SHP77 treated with DMSO at 0.1 percent for 48 hours (cell line): ENCODE data around the gene CFAP53.

Experiments used
- DNase-seq: peaks from one replicate; lab custom pipeline; 2025; lab: John Stamatoyannopoulos, UW

Gene CFAP53

GRCh38 chr18:50193796-50194630 is 72.3 kb downstream of the CFAP53 start:
- DNase-seq, result no peak

DNA sequence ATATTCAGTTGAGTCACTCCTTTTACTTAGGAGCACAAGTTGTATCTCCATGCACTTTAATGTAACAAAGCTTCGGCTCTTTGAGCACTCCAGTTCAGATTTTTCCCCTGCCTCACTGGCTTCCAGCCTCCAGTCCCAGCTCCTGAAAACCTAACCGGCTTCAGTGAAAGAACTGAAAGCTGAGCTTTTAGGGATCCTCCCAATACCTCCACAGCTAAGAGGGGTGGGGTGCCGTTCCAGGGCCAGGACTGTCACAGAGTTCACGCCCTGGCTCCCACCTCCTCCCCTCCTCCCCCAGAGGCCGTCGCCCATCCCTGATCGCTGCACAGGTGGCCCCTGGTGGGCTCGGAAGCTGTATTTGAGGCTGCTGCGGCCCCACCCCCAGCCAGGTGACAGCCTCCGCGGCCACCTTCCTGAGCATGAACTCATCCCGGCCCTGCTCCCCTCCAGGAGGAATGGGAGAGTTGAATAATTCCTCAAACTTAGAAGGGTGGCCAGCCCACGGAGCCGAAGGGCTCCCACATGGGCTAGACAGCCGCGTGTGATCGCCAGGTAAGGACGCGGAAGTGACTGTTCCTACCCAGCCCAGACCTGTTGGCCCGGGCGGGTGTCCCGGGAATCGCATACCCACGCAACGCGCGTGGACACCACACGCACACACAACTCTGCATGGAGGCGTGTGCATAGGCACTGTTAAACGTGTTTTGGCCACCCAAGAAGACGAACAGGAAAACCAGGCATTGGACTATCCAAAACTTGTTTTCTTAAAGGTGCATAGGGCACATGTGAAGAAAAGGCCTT is 73.1 kb downstream of the CFAP53 start:
- DNase-seq, result no peak

GRCh38 chr18:50190926-50191325 is 75.4 kb downstream of the CFAP53 start:
- DNase-seq, result no peak

DNA sequence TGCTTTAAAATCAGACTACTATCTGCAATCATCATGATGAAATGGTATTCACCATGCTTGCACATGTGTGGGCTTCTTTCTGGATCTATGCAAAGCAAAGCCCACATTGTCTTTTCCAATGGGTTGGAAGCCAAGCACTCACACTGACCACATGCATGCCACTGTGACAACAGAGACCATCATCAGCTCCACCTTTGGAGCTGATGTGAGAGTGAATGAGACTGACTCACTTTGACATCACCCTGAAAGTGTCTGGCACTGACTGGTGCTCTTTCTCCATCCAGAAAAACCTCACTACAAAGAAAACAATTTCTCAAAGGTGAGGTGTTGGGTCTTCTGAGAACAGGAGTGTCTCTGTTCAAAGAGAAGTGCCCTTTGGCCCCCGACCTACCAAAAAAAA is 76.1 kb downstream of the CFAP53 start:
- DNase-seq, result no peak

GRCh38 chr18:50189160-50189559 is 77.1 kb downstream of the CFAP53 start:
- DNase-seq, result no peak

GRCh38 chr18:50188652-50189051 is 77.6 kb downstream of the CFAP53 start:
- no peak for DNase-seq

- DNase-seq, result no peak
Measured at GRCh38 chr18:50187659-50188058, 78.6 kb downstream of the CFAP53 start.

GRCh38 chr18:50186385-50186784 is 79.9 kb downstream of the CFAP53 start:
- DNase-seq, result no peak

DNA sequence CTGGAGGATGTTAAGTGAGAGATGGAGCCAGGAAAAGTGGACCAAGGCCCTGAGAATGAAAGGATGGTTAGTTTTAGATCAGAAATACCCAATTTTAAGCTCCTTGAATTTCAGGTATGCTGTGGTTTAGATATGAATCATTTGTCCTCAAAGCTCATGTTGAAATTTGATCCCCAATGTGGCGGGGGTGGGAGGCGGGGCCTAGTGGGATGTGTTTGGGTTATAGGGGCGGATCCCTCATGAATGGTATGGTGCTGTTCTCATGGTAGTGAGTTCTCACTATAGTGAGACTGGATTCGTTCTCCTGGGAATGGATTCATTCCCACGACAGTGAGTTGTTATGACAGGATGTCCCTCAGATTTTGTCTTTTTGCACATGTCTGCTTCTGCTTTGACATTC is 82.7 kb downstream of the CFAP53 start:
- DNase-seq, result no peak

DNA sequence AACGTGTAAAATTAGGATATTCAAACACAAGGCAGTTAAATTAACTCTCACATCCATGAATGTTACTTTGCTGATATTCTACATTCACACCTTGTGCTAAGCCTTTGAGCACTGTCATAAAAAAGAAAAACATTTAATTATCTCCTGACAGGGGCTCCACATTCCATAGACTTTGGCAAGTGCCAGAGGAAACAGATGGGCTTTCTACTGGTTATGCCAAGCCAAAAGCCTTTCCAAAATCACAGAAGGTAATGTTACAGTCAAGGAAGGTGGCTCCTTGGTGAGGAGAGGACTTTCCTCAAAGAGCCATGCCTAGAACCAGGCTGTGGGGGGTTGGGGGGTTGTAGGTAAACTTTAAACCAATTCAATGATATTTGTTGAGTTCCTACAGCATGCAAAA is 83.8 kb downstream of the CFAP53 start:
- no peak for DNase-seq

DNA sequence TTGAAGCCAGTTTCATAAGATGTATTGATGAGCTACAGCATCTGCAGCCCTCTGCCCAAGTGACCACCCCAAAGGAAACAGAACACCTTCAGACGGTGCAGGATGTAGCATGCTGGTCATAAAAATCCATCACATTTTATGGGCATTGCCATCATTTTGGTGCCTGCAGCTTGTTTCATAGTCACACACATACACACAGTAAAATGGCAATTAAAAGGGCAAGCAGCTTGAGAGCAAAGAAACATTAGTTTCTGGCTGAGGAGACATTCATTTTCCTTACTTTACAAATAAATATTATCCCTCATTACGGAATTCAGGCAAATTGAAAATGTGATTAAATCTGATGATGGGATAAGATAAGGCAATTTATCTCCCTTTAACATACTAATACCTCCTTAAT is 84.7 kb downstream of the CFAP53 start:
- DNase-seq, result no peak

- no peak for DNase-seq
Measured at GRCh38 chr18:50179465-50179864, 86.8 kb downstream of the CFAP53 start.

GRCh38 chr18:50177294-50177992 is 88.9 kb downstream of the CFAP53 start:
- no peak for DNase-seq
